Right lobe of liver (tissue), 4 donors: ENCODE data around the gene CAP1.

Source experiments
- POLR2A ChIP-seq: fragments of 450-650 bp; IDR thresholded peaks from one replicate; pipeline ENCODE4 v1.6.1; 2017; ENCODE audit warnings: antibody characterized with exemption, mild to moderate bottlenecking
- TF ChIP-seq, protein P1 (sequence below), 4 donors: fragments of 200-600 bp in 3 of 4; fragments of 450-650 bp in 1 of 4; IDR thresholded peaks; one replicate each; pipeline versions ENCODE4 v1.5.1 to v1.8.0; 2016 to 2022; ENCODE audit warnings: antibody characterized with exemption in 4 of 4, mild to moderate bottlenecking in 2 of 4
- donor health status: DM: no; HTN: no; CAD: no.
- donor health status: DM: no; HTN: no; CAD: no.
- donor health status: DM: no; HTN: yes; CAD: no.

DNA sequence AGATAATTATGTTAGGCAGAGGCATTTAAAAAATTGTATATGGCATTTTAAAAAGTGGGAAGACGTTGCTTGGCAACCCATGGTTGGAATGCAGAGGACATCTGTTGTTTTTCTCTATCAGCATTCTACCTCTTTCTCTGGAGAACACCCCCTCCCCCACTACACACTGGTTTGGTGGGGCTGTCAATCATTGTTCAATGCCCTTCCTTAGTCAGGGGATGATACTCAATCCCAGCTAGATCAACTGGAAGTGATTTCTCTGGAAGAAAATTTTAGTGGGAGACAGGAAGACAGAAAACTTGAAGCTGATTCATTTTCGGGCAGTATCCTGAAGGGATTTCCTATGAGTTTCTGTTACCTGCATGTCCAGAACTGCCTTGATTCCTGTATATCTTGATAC, 35.7 kb upstream of the CAP1 start:
- TF ChIP-seq, protein P1, sequence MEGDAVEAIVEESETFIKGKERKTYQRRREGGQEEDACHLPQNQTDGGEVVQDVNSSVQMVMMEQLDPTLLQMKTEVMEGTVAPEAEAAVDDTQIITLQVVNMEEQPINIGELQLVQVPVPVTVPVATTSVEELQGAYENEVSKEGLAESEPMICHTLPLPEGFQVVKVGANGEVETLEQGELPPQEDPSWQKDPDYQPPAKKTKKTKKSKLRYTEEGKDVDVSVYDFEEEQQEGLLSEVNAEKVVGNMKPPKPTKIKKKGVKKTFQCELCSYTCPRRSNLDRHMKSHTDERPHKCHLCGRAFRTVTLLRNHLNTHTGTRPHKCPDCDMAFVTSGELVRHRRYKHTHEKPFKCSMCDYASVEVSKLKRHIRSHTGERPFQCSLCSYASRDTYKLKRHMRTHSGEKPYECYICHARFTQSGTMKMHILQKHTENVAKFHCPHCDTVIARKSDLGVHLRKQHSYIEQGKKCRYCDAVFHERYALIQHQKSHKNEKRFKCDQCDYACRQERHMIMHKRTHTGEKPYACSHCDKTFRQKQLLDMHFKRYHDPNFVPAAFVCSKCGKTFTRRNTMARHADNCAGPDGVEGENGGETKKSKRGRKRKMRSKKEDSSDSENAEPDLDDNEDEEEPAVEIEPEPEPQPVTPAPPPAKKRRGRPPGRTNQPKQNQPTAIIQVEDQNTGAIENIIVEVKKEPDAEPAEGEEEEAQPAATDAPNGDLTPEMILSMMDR (IDR thresholded peaks at IDR 0.05): no peak
- no peak for TF ChIP-seq POLR2A
